Osteoblast (primary cell): Measurements from ENCODE around the gene BIRC6. TPM values are rescaled to one million over a fixed set of nuclear protein-coding genes. Genes with fewer than 3 reads are reported as not detected.

Experiments used
- DNase-seq: peaks from one replicate; pipeline ENCODE4 v3.0.0; 2011; ENCODE audit warnings: low spot score, mixed read lengths; ENCODE audit not compliant: insufficient read length; ENCODE audit errors: missing footprints
- H2AFZ ChIP-seq: 2 replicates; pipeline ENCODE4 v1.6.0; 2011; ENCODE audit warnings: mild to moderate bottlenecking, low read length
- H3K27ac ChIP-seq: 2 replicates; pipeline ENCODE4 v1.5.1; 2011; ENCODE audit warnings: mild to moderate bottlenecking, low read depth, low read length, moderate library complexity
- H3K27me3 ChIP-seq: 2 replicates; pipeline ENCODE4 v1.6.0; 2012; ENCODE audit warnings: mild to moderate bottlenecking, control low read depth, inconsistent platforms, low read length, moderate library complexity; ENCODE audit not compliant: insufficient read depth
- H3K36me3 ChIP-seq: 2 replicates; pipeline ENCODE4 v1.5.1; 2011; ENCODE audit warnings: mild to moderate bottlenecking, low read length, control low read depth, moderate library complexity; ENCODE audit not compliant: insufficient read depth
- H3K4me1 ChIP-seq: 2 replicates; pipeline ENCODE4 v1.5.1; 2011; ENCODE audit warnings: mild to moderate bottlenecking, low read length, control low read depth, moderate library complexity; ENCODE audit not compliant: insufficient read depth
- H3K4me2 ChIP-seq: 2 replicates; pipeline ENCODE4 v1.6.0; 2011; ENCODE audit warnings: mild to moderate bottlenecking, low read length; ENCODE audit not compliant: insufficient read depth
- H3K4me3 ChIP-seq: fragments of 200-600 bp; sonication (generic); 3 replicates; pipeline ENCODE4 v1.5.1; 2012; ENCODE audit warnings: mild to moderate bottlenecking, low read length, inconsistent platforms; ENCODE audit not compliant: insufficient read depth
- H3K79me2 ChIP-seq: 2 replicates; pipeline ENCODE4 v1.6.0; 2012; ENCODE audit warnings: mild to moderate bottlenecking, low read length, control low read depth, inconsistent platforms; ENCODE audit not compliant: insufficient read depth
- H3K9me3 ChIP-seq: 2 replicates; pipeline ENCODE4 v1.5.1; 2011; ENCODE audit warnings: low read depth, low read length, control low read depth
- H4K20me1 ChIP-seq: 2 replicates; pipeline ENCODE4 v1.6.0; 2012; ENCODE audit warnings: mild to moderate bottlenecking, low read length, control low read depth; ENCODE audit not compliant: insufficient read depth
- total RNA-seq: library from RNA; depleted of rRNA; stranded (reverse); fragments of >200 nt; gene quantifications from 2 replicates; pipeline ENCODE4 v1.2.3, GENCODE V29; 2012
- TF ChIP-seq, protein P1 (sequence below): IDR thresholded peaks from 2 replicates; pipeline ENCODE4 v1.5.1; 2011; ENCODE audit warnings: mild to moderate bottlenecking, low read depth, low read length, moderate library complexity; ENCODE audit errors: extremely low read depth

Gene BIRC6
- total RNA-seq, 1 donor = 144 TPM

GRCh38 chr2:32479993-32480392 is 123.2 kb downstream of the BIRC6 start:
- peaks cover 9% of the 10 kb centered on the region for H3K79me2 ChIP-seq
- no peak for DNase-seq
- TF ChIP-seq, protein P1, sequence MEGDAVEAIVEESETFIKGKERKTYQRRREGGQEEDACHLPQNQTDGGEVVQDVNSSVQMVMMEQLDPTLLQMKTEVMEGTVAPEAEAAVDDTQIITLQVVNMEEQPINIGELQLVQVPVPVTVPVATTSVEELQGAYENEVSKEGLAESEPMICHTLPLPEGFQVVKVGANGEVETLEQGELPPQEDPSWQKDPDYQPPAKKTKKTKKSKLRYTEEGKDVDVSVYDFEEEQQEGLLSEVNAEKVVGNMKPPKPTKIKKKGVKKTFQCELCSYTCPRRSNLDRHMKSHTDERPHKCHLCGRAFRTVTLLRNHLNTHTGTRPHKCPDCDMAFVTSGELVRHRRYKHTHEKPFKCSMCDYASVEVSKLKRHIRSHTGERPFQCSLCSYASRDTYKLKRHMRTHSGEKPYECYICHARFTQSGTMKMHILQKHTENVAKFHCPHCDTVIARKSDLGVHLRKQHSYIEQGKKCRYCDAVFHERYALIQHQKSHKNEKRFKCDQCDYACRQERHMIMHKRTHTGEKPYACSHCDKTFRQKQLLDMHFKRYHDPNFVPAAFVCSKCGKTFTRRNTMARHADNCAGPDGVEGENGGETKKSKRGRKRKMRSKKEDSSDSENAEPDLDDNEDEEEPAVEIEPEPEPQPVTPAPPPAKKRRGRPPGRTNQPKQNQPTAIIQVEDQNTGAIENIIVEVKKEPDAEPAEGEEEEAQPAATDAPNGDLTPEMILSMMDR = no peak

DNA sequence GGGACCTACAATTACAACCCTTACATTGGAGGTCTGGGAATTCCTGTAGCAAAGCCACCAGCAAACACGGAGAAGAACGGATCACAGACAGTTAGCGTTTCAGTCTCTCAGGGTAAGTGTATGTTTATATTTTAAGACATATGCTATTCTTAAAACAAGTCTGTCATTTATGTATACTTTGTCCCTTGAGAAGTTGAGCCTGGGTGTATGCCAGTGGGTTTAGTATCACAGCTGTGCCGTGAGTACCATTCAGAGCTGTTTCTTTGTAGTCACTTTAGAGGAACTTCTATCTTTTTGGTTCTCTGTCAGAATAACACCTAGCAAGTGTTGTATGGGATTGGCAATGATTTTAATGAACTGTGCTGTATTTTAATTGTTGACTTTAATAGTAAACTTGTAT is 125.6 kb downstream of the BIRC6 start:
- H4K20me1 ChIP-seq = no peaks in the 10 kb centered on the region
- H3K36me3 ChIP-seq = peaks cover 70% of the 10 kb centered on the region
- peaks cover 5% of the 10 kb centered on the region for H3K79me2 ChIP-seq
- H3K27ac ChIP-seq = no peak overlapping the region
- TF ChIP-seq, protein P1 = no peak
- no peak overlapping the region for H2AFZ ChIP-seq
- no peak overlapping the region for H3K4me2 ChIP-seq
- H3K4me3 ChIP-seq = no peak overlapping the region
- DNase-seq = no peak
- H3K9me3 ChIP-seq = no peaks in the 10 kb centered on the region
- H3K27me3 ChIP-seq = no peaks in the 10 kb centered on the region
- H3K4me1 ChIP-seq = peaks cover 34% of the 10 kb centered on the region

More at GRCh38 chr2:32479993-32480392, 123.2 kb downstream of the BIRC6 start:
- Histone ChIP-seq H3K4me1 (peaks cover 24% of the 10 kb centered on the region), H2AFZ (no peak overlapping the region), H4K20me1 (no peaks in the 10 kb centered on the region), H3K9me3 (no peaks in the 10 kb centered on the region), H3K27ac (peak overlapping the region; percentile 67), H3K27me3 (no peaks in the 10 kb centered on the region), H3K36me3 (peaks cover 62% of the 10 kb centered on the region), H3K4me2 (no peak overlapping the region), H3K4me3 (no peak overlapping the region)

- H3K36me3 ChIP-seq = peaks cover 53% of the 10 kb centered on the region
- no peaks in the 10 kb centered on the region for H3K27me3 ChIP-seq
- H3K27ac ChIP-seq = peak overlapping the region; percentile 94
- no peak overlapping the region for H2AFZ ChIP-seq
- peaks cover 5% of the 10 kb centered on the region for H3K79me2 ChIP-seq
- H4K20me1 ChIP-seq = no peaks in the 10 kb centered on the region
- H3K9me3 ChIP-seq = no peaks in the 10 kb centered on the region
- TF ChIP-seq, protein P1 = no peak
- peaks cover 23% of the 10 kb centered on the region for H3K4me1 ChIP-seq
- peak overlapping the region; percentile 69 for H3K4me2 ChIP-seq
- DNase-seq = peak; percentile 53
- no peak overlapping the region for H3K4me3 ChIP-seq
These were observed 128.1 kb downstream of the BIRC6 start for GRCh38 chr2:32484937-32485336.

DNA sequence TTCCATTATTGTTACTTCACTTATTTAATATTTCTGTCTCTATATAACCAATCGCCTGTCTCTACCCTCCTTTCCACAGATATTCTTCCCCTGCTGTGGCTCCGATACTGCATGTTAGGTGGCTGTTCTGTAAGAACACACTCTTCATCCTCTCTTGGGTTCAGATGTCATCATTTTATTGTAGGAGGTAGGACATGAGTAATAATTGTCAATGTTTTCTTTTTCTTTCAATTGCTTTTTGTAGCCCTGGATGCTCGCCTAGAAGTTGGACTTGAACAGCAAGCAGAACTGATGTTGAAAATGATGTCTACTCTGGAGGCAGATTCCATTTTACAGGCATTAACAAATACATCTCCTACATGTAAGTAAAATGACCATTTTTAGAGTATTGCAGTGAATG is 128.6 kb downstream of the BIRC6 start:
- Histone ChIP-seq H3K9me3 (no peaks in the 10 kb centered on the region), H4K20me1 (no peaks in the 10 kb centered on the region), H3K36me3 (peaks cover 54% of the 10 kb centered on the region), H3K27ac (peak overlapping the region; percentile 94), H3K4me3 (no peak overlapping the region), H3K27me3 (no peaks in the 10 kb centered on the region), H2AFZ (no peak overlapping the region), H3K79me2 (peaks cover 6% of the 10 kb centered on the region), H3K4me2 (peak overlapping the region; percentile 69), H3K4me1 (peaks cover 23% of the 10 kb centered on the region)
- TF ChIP-seq, protein P1 = no peak
- DNase-seq = no peak
